Measurements from ENCODE around the gene PRDM1.

Gene PRDM1

GRCh38 chr6:106079961-106080762 is 6.0 kb upstream of the PRDM1 start:
- no peak for DNase-seq (ENCODE audit: low read depth)
- H3K4me3 ChIP-seq (ENCODE audit: low read depth, low read length): no peak overlapping the region
- no peak for TF ChIP-seq CTCF (IDR thresholded peaks at IDR 0.05; ENCODE audit: low read depth, low read length, missing control alignments)

- TF ChIP-seq CTCF (IDR thresholded peaks at IDR 0.05; ENCODE audit: low read depth, low read length, missing control alignments): no peak
- DNase-seq (ENCODE audit: low read depth): no peak
- H3K4me3 ChIP-seq (ENCODE audit: low read depth, low read length): no peak overlapping the region
These were observed 5.4 kb upstream of the PRDM1 start for GRCh38 chr6:106080763-106081095.

- no peak for DNase-seq (ENCODE audit: low read depth)
- no peak for TF ChIP-seq CTCF (IDR thresholded peaks at IDR 0.05; ENCODE audit: low read depth, low read length, missing control alignments)
- no peak overlapping the region for H3K4me3 ChIP-seq (ENCODE audit: low read depth, low read length)
These were observed 4.4 kb upstream of the PRDM1 start for GRCh38 chr6:106081715-106082114.

GRCh38 chr6:106082735-106083398 is 3.3 kb upstream of the PRDM1 start:
- TF ChIP-seq CTCF (IDR thresholded peaks at IDR 0.05; ENCODE audit: low read depth, low read length, missing control alignments): no peak
- H3K4me3 ChIP-seq (ENCODE audit: low read depth, low read length): no peak overlapping the region
- DNase-seq (ENCODE audit: low read depth): no peak

- no peak for DNase-seq (ENCODE audit: low read depth)
- H3K4me3 ChIP-seq (ENCODE audit: low read depth, low read length): no peak overlapping the region
- TF ChIP-seq CTCF (IDR thresholded peaks at IDR 0.05; ENCODE audit: low read depth, low read length, missing control alignments): no peak
These were observed 2.5 kb upstream of the PRDM1 start for GRCh38 chr6:106083618-106084017.

GRCh38 chr6:106084106-106084988 is 1.8 kb upstream of the PRDM1 start:
- peak; percentile 69 for TF ChIP-seq CTCF (IDR thresholded peaks at IDR 0.05; ENCODE audit: low read depth, low read length, missing control alignments)
- H3K4me3 ChIP-seq (ENCODE audit: low read depth, low read length): peak overlapping the region; percentile 1; the same call in 1 of the 2 replicates
- peak; percentile 82 for DNase-seq (ENCODE audit: low read depth)
